Articular chondrocyte of knee joint (primary cell): ENCODE measurements around the gene PLEKHG4. TPM values are rescaled to one million over a fixed set of nuclear protein-coding genes. Genes with fewer than 3 reads are reported as not detected.

Experiments
- total RNA-seq: library from RNA; depleted of rRNA; stranded (reverse); fragments of >200 nt; gene quantifications from 2 replicates; pipeline ENCODE4 v1.2.3, GENCODE V29; 2012

Gene PLEKHG4
- total RNA-seq, result 18.0 and 19.1 TPM in 2 replicates

DNA sequence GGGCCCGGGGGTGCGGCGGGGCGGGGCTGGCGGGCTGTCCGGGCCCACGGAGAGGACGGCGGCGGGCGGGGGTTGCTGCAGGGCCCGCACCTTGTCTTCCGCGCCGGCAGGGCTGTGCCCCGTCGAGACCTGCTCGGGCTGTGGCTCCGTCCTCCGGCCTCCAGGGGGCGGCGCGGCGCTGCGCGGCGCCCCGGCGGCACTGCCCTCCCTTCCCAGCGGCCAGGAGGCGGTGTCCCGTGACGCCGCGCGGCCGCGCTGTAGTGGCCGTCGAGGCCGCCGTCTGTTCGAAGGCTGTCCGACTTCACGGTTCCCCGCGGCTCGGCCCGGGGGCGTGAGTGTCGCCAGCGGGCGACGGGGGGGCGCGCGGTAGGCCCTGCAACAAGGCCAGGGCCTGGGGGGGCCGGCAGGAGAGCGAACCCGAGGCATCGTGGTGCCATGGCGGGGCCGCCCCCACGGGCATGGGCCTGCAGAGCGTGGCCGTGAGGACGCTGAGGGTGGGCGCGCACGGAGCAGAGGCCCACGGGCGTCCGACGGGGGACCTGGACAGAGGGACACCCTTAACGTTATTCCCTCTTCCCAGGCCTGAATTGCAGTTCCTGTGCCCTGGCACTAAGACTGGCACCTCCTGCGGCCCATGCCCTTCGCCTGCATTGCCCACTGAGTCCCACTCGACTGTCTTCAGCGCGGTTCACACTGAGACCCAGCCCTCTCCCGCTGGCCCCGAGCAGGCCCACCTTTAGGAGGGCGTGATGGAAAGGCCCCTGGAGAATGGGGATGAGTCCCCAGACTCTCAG, at the start of gene PLEKHG4:
TSS of gene PLEKHG4 (plus strand) at position 237 of the 794 bp plus-strand sequence. CDS start at position 750, 513 bp downstream.

GRCh38 chr16:67247192-67248072, 31.9 kb upstream of the PLEKHG4 start, which contains the start of gene FHOD1:
FHOD1 (minus strand) TSS chr16:67247481; CDS start chr16:67247410, 71 bp downstream.

GRCh38 chr16:67248401-67249177, 30.7 kb upstream of the PLEKHG4 start, which contains the start of gene SLC9A5:
SLC9A5 (plus strand) TSS chr16:67248979; CDS start chr16:67249015, 36 bp downstream.

GRCh38 chr16:67326472-67327309, 47.4 kb downstream of the PLEKHG4 start, which contains the start of the genes KCTD19 and LRRC36:
KCTD19 (minus strand) TSS chr16:67326741; CDS start chr16:67326707, 34 bp downstream.
LRRC36 (plus strand) TSS chr16:67326815; CDS start chr16:67326863, 48 bp downstream.

Other genes starting within 250 kb of the PLEKHG4 start
- 19.1 and 20.8 TPM in 2 replicates for gene PHAF1, start 169.6 kb upstream of the PLEKHG4 start, total RNA-seq
- 45.9 and 50.6 TPM in 2 replicates for gene B3GNT9, start 128.5 kb upstream of the PLEKHG4 start, total RNA-seq
- gene TRADD, start 119.6 kb upstream of the PLEKHG4 start, total RNA-seq, result 12.2 and 13.5 TPM in 2 replicates
- 11.2 and 12.7 TPM in 2 replicates for gene FBXL8, start 119.6 kb upstream of the PLEKHG4 start, total RNA-seq
- gene HSF4, start 114.8 kb upstream of the PLEKHG4 start, total RNA-seq, result 3.0 and 4.4 TPM in 2 replicates
- 14.6 and 14.9 TPM in 2 replicates for gene NOL3, start 109.0 kb upstream of the PLEKHG4 start, total RNA-seq
- gene MATCAP1, start 95.6 kb upstream of the PLEKHG4 start, total RNA-seq, result 3.7 and 4.2 TPM in 2 replicates
- gene EXOC3L1, start 89.4 kb upstream of the PLEKHG4 start, total RNA-seq, result not detected in 2 replicates
- gene E2F4, start 87.4 kb upstream of the PLEKHG4 start, total RNA-seq, result 38.9 and 43.9 TPM in 2 replicates
- gene ELMO3, start 80.4 kb upstream of the PLEKHG4 start, total RNA-seq, result 0.11 and 0.13 TPM in 2 replicates
- 28.1 and 35.4 TPM in 2 replicates for gene TMEM208, start 52.4 kb upstream of the PLEKHG4 start, total RNA-seq
- 7.8 and 9.0 TPM in 2 replicates for gene FHOD1, start 32.1 kb upstream of the PLEKHG4 start, total RNA-seq
- 0.86 and 1.0 TPM in 2 replicates for gene SLC9A5, start 30.6 kb upstream of the PLEKHG4 start, total RNA-seq
- 0.11 TPM in 1 of 2 replicates, not detected in the other for gene KCTD19, start 47.2 kb downstream of the PLEKHG4 start, total RNA-seq
- 0.43 TPM in 1 of 2 replicates, not detected in the other for gene LRRC36, start 47.3 kb downstream of the PLEKHG4 start, total RNA-seq
- gene TPPP3, start 114.0 kb downstream of the PLEKHG4 start, total RNA-seq, result 0.22 and 0.52 TPM in 2 replicates
- gene ZDHHC1, start 136.9 kb downstream of the PLEKHG4 start, total RNA-seq, result 7.5 and 9.1 TPM in 2 replicates
- gene HSD11B2, start 151.6 kb downstream of the PLEKHG4 start, total RNA-seq, result 0.11 TPM in 1 of 2 replicates, not detected in the other
- 86.0 and 99.0 TPM in 2 replicates for gene ATP6V0D1, start 201.6 kb downstream of the PLEKHG4 start, total RNA-seq
- gene AGRP, start 204.0 kb downstream of the PLEKHG4 start, total RNA-seq, result not detected in 2 replicates
- gene RIPOR1, start 249.3 kb downstream of the PLEKHG4 start, total RNA-seq, result 25.7 and 26.1 TPM in 2 replicates